ENCODE results near the gene SPG21. TPM values are rescaled to one million over a fixed set of nuclear protein-coding genes. Genes with fewer than 3 reads are reported as not detected.

The SPG21 gene
- total RNA-seq, 1 experiment from 2014 or later, result 53.2 TPM

DNA sequence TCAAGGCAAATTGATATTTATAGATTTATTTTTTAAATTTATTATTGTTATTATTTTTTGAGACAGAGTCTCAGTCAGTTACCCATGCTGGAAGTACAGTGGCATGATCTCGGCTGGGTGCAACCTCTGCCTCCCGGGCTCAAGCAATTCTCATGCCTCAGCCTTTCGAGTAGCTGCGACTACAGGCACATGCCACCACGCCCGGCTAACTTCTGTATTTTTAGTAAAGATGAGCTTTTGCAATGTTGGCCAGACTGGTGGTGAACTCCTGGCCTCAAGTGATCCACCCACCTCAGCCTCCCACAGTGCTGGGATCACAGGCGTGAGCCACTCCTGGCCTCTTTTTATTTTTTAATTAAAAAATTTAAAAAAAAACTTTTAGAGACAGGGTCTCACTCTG lies 19.0 kb downstream of the SPG21 start:
- Histone ChIP-seq H3K4me3 (ENCODE audit: insufficient read depth, low read depth, low read length) (no peak overlapping the region), H3K36me3 (replicated peaks; ENCODE audit: control insufficient read depth, insufficient read depth, low read length) (peaks cover 10% of the 10 kb centered on the region), H3K27me3 (ENCODE audit: control insufficient read depth, insufficient read depth, low read length) (no peaks in the 10 kb centered on the region)
- no peak for DNase-seq

DNA sequence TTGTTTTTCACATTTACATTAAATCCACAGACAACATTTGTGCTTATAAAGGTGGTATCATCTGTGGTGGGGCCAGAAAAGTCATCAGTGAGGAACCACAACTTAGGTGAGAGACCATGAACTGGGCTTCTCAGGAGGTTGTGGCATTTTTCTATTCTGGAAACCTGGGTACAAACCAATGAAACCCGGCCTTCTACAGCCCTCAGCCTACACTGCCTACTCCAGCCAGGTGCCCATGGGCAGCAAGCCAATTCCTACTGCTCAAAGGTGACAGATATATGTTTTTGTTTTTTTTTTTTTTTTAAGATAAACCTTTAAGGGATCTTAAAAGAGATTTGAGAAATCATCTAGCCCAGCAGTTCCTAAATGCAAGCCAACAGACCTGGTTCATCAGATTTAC lies 20.3 kb downstream of the SPG21 start:
- H3K36me3 ChIP-seq (replicated peaks; ENCODE audit: control insufficient read depth, insufficient read depth, low read length), result peaks cover 10% of the 10 kb centered on the region

DNA sequence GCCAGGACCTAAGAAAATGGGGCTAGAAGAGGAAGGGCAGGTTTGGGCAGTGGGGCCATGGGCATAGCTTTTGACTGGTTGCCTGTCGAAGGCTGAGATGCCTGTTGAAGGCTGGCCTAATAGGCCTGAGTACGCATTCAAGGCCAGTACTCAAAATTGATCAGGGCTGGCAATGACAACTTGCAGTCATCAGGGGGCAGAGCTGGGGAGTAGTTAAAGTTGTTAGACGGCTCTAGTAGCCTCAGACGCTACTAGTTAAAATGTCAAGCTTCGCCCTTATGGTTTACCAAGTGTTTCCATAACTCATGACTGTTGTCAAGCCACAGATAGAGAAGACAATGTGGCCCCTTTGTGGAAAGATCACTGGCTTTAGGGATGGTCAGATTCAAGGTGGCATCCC lies 28.7 kb downstream of the SPG21 start:
- H3K27me3 ChIP-seq (ENCODE audit: control insufficient read depth, insufficient read depth, low read length), result no peaks in the 10 kb centered on the region
- H3K36me3 ChIP-seq (replicated peaks; ENCODE audit: control insufficient read depth, insufficient read depth, low read length), result peaks cover 15% of the 10 kb centered on the region
- peak; percentile 60 for DNase-seq
- no peak overlapping the region for H3K4me3 ChIP-seq (ENCODE audit: insufficient read depth, low read depth, low read length)

More for the DNA sequence above, 20.3 kb downstream of the SPG21 start:
- Histone ChIP-seq H3K27me3 (ENCODE audit: control insufficient read depth, insufficient read depth, low read length) (no peaks in the 10 kb centered on the region), H3K4me3 (ENCODE audit: insufficient read depth, low read depth, low read length) (no peak overlapping the region)
- no peak for DNase-seq

DNA sequence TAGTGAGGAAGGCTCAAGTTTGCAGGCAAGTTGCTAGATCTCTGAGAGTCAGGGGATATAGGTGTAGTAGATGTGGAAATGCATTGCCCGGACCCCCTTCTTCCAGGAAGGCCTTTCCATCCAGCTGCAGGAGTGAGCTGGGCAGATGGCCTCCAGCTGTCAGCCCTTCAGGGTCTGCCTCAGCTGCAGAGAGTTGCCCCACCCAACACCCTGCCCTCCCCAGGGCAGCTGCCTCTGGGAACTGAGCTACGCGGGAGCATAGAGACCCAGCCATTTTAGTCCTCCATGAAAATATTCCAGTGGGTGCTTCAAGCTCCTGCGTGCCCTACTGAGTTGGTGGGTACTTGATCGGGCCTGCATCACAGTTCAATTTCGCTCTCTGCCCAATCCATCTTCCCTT lies 29.6 kb downstream of the SPG21 start:
- Histone ChIP-seq H3K36me3 (replicated peaks; ENCODE audit: control insufficient read depth, insufficient read depth, low read length) (peaks cover 20% of the 10 kb centered on the region), H3K27me3 (ENCODE audit: control insufficient read depth, insufficient read depth, low read length) (no peaks in the 10 kb centered on the region), H3K4me3 (ENCODE audit: insufficient read depth, low read depth, low read length) (no peak overlapping the region)
- no peak for DNase-seq

DNA sequence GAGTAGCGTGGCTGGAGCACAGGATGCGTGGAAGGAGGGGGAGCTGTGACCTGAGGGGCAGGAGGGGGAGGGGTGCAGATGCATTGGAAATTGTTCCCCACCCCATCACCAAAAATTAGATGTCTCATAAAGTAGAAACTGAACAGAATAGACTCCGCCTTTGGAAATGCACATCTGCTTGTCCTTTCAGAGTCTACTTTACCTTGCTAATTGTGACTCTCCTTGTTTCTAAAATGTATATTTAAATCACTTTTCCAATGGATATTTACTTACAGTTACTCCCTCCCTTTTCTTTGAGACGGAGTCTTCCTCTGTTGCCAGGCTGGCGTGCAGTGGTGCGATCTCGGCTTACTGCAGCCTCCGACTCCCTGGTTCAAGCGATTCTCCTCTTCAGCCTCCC lies 30.6 kb downstream of the SPG21 start:
- H3K36me3 ChIP-seq (replicated peaks; ENCODE audit: control insufficient read depth, insufficient read depth, low read length), result peaks cover 19% of the 10 kb centered on the region
- DNase-seq, result no peak
- no peaks in the 10 kb centered on the region for H3K27me3 ChIP-seq (ENCODE audit: control insufficient read depth, insufficient read depth, low read length)
- no peak overlapping the region for H3K4me3 ChIP-seq (ENCODE audit: insufficient read depth, low read depth, low read length)

DNA sequence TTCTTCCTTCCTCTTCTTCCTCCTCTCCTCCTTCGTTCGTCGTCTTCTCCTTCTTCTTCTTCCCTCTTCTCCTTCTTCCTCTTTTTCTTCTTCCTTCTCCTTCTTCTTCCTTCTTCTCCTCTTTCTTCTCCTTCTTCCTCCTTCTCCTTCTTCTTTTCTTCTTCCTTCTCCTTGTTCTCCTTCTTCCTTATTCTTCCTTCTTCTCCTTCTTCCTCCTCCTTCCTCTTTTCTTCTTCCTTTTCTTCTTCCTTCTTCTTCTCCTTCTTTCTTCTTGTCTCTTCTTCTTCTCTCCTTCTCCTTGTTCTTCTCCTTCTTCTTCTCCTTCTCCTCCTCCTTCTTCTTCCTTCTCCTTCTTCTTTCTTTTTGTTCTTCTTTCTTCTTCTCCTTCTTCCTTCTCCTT lies 35.3 kb downstream of the SPG21 start:
- Histone ChIP-seq H3K27me3 (ENCODE audit: control insufficient read depth, insufficient read depth, low read length) (no peaks in the 10 kb centered on the region), H3K36me3 (replicated peaks; ENCODE audit: control insufficient read depth, insufficient read depth, low read length) (peaks cover 8% of the 10 kb centered on the region), H3K4me3 (ENCODE audit: insufficient read depth, low read depth, low read length) (no peak overlapping the region)
- no peak for DNase-seq

DNA sequence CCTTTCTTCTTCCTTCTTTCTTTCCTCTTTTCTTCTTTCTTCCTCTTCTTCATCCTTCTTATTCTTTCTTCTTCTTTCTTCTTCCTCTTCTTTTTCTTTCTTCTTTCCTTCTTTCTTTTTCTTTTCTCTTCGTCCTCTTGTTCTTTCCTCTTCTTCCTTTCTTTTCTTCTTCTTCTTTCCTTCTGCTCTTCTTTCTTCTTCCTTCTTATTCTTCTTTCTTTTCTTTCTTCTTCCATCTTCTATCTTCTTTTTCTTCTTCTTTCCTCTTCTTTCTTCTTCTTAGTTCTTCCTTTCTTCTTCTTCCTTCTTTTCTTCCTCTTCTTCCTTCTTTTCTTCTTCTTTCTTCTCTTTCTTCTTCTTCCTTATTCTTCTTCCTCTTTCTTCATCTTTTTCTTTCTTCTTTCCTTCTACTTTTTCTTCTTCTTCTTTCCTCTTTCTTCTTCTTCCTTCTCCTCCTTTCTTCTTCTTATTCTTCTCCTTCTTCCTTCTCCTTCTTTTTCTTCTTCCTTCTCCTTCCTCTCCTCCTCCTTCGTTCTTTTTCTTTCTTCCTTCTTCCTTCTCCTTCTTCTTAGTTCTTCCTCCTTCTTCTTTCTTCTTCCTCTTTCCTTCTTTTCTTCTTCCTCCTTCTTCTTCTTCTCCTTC lies 37.8 kb downstream of the SPG21 start:
- no peaks in the 10 kb centered on the region for H3K27me3 ChIP-seq (ENCODE audit: control insufficient read depth, insufficient read depth, low read length)
- H3K4me3 ChIP-seq (ENCODE audit: insufficient read depth, low read depth, low read length), result no peak overlapping the region
- peaks cover 5% of the 10 kb centered on the region for H3K36me3 ChIP-seq (replicated peaks; ENCODE audit: control insufficient read depth, insufficient read depth, low read length)
- DNase-seq, result no peak

DNA sequence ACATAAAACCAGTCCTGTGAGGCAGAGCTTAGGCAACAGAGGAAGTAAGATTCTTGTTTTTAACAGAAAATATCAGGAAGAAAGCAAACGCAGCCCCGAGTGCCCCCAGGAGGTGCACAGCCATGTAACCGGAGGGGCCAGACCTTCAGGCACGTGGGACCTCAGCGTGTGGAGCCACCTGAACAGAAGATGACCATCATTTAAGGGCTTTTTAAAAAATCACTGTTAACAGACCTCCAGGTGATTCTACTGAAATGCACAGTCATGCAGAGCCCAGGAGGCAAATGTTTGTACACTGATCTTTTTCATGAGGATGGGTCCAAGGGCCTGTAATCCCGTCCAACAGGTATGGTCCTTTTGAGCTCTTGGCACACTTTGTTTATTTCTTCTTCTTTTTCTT lies 38.8 kb downstream of the SPG21 start:
- Histone ChIP-seq H3K27me3 (ENCODE audit: control insufficient read depth, insufficient read depth, low read length) (no peaks in the 10 kb centered on the region), H3K36me3 (replicated peaks; ENCODE audit: control insufficient read depth, insufficient read depth, low read length) (peaks cover 5% of the 10 kb centered on the region), H3K4me3 (ENCODE audit: insufficient read depth, low read depth, low read length) (no peak overlapping the region)
- DNase-seq, result no peak

DNA sequence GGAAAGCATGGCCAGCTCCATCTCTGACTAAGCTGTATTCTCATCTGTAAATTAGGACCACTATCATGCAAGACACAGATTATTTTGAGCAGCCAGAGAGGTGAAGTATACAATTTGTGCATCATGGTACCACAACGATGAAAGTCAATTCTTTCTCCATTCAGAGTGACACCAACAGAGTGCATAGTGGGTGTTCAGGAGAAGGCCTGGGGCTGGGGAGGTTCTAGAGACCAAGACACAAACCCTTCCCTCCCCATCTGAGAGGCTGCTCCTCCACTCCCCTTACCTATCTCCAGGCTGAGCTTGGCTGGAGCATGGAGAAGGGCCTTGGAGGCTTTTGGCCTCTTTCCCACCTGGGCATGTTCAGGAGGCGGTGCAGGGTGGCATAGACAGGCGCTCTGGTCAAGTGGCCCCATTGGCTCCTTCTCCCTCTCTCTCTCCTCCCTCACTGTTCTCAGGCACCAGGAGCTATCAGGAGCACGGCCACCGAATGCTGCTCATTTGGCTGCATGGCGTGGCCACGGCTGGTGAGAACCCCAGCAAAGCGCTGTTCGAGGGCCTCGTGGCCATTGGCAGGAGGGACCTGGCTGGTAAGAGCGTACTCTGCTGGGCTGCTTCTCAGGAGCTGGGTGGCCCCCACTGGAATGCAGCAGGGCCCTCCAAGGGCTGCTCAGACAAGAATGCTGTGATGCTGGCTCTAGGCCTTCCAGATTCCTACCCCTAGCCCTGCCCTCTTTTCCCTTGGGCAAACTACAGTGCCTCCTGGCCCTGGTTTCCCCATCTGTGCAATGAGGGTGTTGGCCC lies 40.1 kb downstream of the SPG21 start:
- DNase-seq, result no peak
- Histone ChIP-seq H3K27me3 (ENCODE audit: control insufficient read depth, insufficient read depth, low read length) (no peaks in the 10 kb centered on the region), H3K36me3 (replicated peaks; ENCODE audit: control insufficient read depth, insufficient read depth, low read length) (no peaks in the 10 kb centered on the region), H3K4me3 (ENCODE audit: insufficient read depth, low read depth, low read length) (no peak overlapping the region)

DNA sequence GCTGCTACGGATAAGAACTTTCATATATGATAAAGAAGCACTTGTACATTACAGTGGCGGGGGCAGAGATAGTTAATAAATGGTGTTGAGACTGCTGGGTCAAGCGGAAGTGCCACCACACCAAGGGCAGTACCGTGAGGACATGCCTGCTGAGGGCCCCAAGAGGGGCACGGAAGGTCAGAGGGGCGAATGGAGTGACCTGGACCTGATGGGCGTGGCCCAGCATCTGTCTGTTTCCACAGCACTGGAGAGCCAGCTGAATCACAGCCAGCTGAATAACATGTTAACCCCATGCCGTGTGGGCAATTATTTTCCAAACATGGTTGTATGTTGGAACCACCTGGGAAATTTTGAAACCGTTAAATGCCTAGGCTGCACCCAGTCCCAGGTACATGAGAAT lies 40.8 kb downstream of the SPG21 start:
- no peak for DNase-seq
- Histone ChIP-seq H3K36me3 (replicated peaks; ENCODE audit: control insufficient read depth, insufficient read depth, low read length) (no peaks in the 10 kb centered on the region), H3K4me3 (ENCODE audit: insufficient read depth, low read depth, low read length) (no peak overlapping the region)

DNA sequence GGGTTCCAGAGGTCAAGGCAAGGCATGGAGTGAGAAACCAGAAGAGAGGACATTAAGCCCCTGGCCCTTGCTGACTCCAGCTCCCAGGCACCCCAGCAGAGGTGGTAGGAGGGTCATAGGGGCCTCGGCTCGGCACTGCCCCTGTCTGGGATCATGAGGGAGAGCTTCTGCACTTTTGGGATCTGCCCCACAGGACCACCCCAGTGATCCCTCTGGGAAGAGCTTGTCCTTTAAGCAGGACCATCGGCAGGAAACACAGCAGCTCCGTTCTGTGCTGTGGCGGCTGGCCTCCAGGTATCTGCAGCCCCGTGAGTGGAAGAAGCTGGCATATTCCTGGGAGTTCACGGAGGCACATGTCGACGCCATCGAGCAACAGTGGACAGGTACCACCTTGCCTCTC lies 42.5 kb downstream of the SPG21 start:
- DNase-seq, result peak; percentile 65
- no peak overlapping the region for H3K4me3 ChIP-seq (ENCODE audit: insufficient read depth, low read depth, low read length)
- H3K36me3 ChIP-seq (replicated peaks; ENCODE audit: control insufficient read depth, insufficient read depth, low read length), result no peaks in the 10 kb centered on the region
- H3K27me3 ChIP-seq (ENCODE audit: control insufficient read depth, insufficient read depth, low read length), result no peaks in the 10 kb centered on the region

More for the DNA sequence above, 40.8 kb downstream of the SPG21 start:
- no peaks in the 10 kb centered on the region for H3K27me3 ChIP-seq (ENCODE audit: control insufficient read depth, insufficient read depth, low read length)

DNA sequence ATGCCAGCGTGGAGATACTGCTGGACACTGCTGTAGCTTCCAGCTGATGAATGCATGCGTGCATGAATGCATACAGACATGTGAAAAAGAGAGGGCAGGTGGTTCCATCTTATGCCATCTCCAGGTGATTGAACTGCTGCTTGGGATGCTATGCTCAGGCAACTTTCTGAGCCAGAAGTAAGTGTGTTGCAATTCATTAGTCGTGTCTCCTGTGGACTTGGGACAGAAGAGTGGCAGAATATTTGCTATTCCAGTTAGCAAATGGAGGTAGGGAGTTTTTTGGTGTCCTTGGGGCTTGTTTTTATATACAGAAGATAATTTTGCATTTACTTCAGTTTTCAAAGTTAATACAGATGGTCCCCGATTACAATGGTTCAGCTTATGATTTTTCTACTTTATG lies 44.8 kb downstream of the SPG21 start:
- H3K4me3 ChIP-seq (ENCODE audit: insufficient read depth, low read depth, low read length), result no peak overlapping the region
- no peak for DNase-seq
- no peaks in the 10 kb centered on the region for H3K36me3 ChIP-seq (replicated peaks; ENCODE audit: control insufficient read depth, insufficient read depth, low read length)
- H3K27me3 ChIP-seq (ENCODE audit: control insufficient read depth, insufficient read depth, low read length), result no peaks in the 10 kb centered on the region

DNA sequence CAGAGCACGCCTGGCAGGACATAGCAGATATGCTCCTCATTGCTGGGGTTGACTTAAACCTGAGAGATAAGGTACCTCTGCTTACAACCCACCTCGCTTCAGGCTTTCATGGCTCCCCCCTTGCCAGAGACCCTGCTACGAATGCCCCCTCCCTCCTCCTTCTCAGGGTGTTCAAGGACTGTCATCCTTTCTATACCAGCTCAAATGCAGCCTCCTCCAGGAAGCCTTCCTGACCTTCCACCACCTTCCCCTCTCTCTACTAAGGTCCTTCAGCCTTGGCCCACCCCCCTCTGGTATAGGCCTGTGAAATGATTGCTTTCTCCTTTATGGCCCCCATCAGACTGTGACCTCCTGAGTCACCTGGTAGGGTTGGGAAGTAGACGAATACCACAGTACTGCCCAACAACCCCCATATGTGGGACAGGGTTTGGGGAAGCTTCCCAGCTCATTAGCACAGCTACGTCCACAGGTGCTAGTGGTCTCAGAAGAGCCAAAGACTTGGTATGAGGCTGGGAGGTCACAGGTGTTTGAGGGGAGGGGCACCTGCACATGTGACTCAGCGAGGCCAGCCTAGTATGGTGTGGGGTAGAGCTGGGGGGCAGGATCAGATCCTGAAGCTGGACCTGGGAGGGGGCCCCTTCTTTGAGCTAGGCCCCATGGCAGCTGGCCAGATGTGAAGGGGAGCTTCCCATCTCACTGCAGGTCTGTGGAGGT lies 46.0 kb downstream of the SPG21 start:
- DNase-seq, result no peak
- Histone ChIP-seq H3K4me3 (ENCODE audit: insufficient read depth, low read depth, low read length) (no peak overlapping the region), H3K27me3 (ENCODE audit: control insufficient read depth, insufficient read depth, low read length) (no peaks in the 10 kb centered on the region), H3K36me3 (replicated peaks; ENCODE audit: control insufficient read depth, insufficient read depth, low read length) (no peaks in the 10 kb centered on the region)

DNA sequence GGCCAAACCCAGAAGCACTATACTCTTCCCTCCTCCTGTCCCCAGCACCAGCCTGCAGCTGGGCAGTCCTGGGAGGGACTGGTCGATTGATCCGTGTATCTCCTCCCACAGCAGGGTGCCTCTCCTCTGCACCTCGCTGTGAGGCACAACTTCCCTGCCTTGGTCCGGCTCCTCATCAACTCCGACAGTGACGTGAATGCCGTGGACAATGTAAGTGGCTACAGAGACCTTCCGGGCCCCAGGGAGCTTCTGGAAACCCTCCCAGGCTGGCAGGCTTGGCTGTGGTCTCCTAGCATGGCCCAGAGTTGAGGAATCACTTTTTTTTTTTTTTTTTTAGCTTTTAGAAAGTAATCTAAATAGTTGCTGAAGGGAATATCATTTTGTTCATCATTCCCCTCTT lies 47.4 kb downstream of the SPG21 start:
- Histone ChIP-seq H3K4me3 (ENCODE audit: insufficient read depth, low read depth, low read length) (no peak overlapping the region), H3K36me3 (replicated peaks; ENCODE audit: control insufficient read depth, insufficient read depth, low read length) (no peaks in the 10 kb centered on the region), H3K27me3 (ENCODE audit: control insufficient read depth, insufficient read depth, low read length) (no peaks in the 10 kb centered on the region)
- DNase-seq, result no peak

DNA sequence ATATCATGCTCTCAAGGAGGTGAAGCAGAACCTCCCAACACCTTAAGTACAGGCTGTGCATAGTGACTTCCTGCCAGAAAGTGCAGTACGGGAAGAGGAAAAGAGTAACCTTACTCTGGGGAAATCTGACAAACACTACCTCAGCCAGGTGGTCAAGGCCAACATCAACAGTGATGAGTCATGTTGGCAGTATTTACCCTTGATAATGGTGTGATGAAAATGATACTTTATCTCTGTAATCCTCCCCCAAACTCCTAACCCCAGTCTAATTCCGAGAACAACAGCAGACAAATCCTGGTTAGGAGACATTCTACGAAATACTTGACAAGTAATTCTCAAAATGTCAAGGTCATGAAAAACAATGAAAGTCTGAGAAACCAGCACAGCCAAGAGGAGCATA lies 51.5 kb downstream of the SPG21 start:
- DNase-seq, result no peak
- Histone ChIP-seq H3K4me3 (ENCODE audit: insufficient read depth, low read depth, low read length) (no peak overlapping the region), H3K36me3 (replicated peaks; ENCODE audit: control insufficient read depth, insufficient read depth, low read length) (no peaks in the 10 kb centered on the region), H3K27me3 (ENCODE audit: control insufficient read depth, insufficient read depth, low read length) (no peaks in the 10 kb centered on the region)
